ENCODE data around the gene TOMM70. TPM values are rescaled to one million over a fixed set of nuclear protein-coding genes. Genes with fewer than 3 reads are reported as not detected.

Gene TOMM70
- total RNA-seq, 2 experiments from 2014 or later = 56.2 to 57.8 TPM

DNA sequence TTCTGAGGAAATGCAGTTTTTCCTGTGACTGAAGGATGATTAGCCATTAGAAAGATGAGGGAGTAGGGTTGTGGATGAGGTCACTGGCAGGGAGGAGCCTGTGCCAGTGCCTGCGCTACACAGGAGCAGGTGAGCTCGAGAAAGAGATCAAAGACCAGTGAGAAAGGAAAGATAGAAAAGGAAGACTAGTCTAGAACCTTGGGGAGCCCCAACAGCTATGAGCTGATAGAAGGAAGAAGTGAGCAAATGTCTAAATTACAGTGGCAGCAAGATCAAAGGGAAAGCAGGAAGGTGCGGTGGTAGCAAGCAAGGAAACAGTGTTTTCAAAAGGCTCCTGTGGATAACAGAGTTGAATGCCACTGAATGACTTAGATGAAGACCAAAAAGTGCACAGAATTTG, 40.0 kb upstream of the TOMM70 start:
- CTCF ChIA-PET = interaction anchor here (1.3 kb wide), 1 partner anchor 149 kb away, joined by 4 read pairs; no protein-coding TSS in a partner anchor
- Mint-ChIP-seq H3K4me1 (ENCODE audit: low read depth) (peaks cover 8% of the 10 kb centered on the region), H3K36me3 (ENCODE audit: low read depth) (peaks cover 2% of the 10 kb centered on the region), H3K4me3 (no peak overlapping the region), H3K9me3 (peaks cover 2% of the 10 kb centered on the region), H3K27ac (no peak overlapping the region), H3K27me3 (no peaks in the 10 kb centered on the region)
- POLR2A ChIA-PET = no interaction called here
- intact Hi-C loops (cut with micrococcal nuclease) = no loop called here
- DNase-seq = peak; percentile 16
- TF ChIP-seq, protein P1, sequence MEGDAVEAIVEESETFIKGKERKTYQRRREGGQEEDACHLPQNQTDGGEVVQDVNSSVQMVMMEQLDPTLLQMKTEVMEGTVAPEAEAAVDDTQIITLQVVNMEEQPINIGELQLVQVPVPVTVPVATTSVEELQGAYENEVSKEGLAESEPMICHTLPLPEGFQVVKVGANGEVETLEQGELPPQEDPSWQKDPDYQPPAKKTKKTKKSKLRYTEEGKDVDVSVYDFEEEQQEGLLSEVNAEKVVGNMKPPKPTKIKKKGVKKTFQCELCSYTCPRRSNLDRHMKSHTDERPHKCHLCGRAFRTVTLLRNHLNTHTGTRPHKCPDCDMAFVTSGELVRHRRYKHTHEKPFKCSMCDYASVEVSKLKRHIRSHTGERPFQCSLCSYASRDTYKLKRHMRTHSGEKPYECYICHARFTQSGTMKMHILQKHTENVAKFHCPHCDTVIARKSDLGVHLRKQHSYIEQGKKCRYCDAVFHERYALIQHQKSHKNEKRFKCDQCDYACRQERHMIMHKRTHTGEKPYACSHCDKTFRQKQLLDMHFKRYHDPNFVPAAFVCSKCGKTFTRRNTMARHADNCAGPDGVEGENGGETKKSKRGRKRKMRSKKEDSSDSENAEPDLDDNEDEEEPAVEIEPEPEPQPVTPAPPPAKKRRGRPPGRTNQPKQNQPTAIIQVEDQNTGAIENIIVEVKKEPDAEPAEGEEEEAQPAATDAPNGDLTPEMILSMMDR (IDR thresholded peaks at IDR 0.05) = no peak
- peak; percentile 61 for ATAC-seq

DNA sequence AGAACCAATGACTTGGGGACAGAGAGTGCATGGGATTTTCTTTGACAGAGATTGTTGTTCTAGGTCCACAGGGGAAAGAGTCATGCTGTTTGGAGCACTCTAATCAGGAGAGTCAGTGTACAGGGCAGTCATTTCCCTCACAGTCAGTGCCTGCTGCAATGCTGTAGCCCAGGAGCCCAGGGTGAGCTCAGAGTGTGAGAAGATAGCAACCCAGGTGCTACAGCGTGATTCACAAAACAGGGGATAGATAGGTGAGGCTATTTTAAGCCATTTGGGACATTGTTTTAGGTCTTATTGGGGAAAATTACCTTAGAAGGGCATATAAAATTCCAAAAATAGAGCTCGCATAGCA, 37.7 kb upstream of the TOMM70 start:
- ATAC-seq = no peak
- no peak for DNase-seq
- Mint-ChIP-seq H3K36me3 (ENCODE audit: low read depth) (no peaks in the 10 kb centered on the region), H3K4me3 (no peak overlapping the region), H3K4me1 (ENCODE audit: low read depth) (peaks cover 8% of the 10 kb centered on the region), H3K9me3 (no peaks in the 10 kb centered on the region), H3K27ac (no peak overlapping the region), H3K27me3 (no peaks in the 10 kb centered on the region)
- intact Hi-C loops (cut with micrococcal nuclease) = no loop called here
- CTCF ChIA-PET = interaction anchor here (2.6 kb wide), 1 partner anchor 12 kb away, joined by 7 read pairs; no protein-coding TSS in a partner anchor
- TF ChIP-seq, protein P1 (IDR thresholded peaks at IDR 0.05) = no peak
- POLR2A ChIA-PET = no interaction called here

DNA sequence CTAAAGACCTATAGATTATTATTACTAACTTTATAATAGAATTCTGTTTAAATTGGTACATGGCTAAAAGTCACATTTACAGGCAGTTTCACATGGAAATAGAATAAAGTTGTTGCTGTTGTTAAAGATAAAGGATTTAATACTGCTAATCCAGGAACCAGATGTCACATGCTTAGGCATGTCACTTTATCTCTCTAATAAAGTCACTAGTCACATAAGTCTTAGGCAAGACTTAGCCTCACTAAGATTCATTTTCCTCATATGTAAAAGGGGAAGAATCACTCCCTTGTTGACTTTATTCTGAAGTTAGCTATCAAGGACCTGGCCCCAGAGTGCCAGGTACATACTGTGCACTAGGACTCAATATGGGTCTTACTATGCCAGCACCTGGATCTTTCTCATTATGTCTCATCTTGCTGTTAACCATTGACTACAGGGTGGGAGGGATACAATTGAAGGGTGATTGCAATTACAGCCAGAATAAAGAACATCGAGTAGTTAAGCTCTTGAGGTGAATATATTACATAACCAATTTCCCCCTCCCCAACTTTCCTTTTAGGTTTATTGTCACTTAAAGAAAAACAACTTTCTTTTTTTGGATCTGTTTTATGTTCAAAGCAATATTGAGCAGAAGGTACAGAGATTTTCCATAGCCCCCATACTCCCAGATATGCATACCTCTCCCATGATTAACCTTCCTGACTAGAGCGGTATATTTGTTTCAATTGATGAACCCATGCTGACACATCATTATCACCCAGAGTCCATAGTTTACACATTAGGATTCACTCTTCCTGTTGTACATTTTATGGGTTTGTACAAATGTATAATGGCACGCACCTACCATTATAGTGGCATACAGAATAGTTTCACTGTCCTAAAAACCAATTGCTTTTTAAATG, 37.1 kb upstream of the TOMM70 start:
- CTCF ChIA-PET = interaction anchor here (2.6 kb wide), 1 partner anchor 11 kb away, joined by 7 read pairs; no protein-coding TSS in a partner anchor
- no peak for ATAC-seq
- H3K4me1 Mint-ChIP-seq (ENCODE audit: low read depth) = peaks cover 8% of the 10 kb centered on the region
- POLR2A ChIA-PET = interaction anchor here (0.7 kb wide), 1 partner anchor 198 kb away, joined by 3 read pairs; no protein-coding TSS in a partner anchor
- no peaks in the 10 kb centered on the region for H3K9me3 Mint-ChIP-seq
- intact Hi-C loops (cut with micrococcal nuclease) = no loop called here
- TF ChIP-seq, protein P1 (IDR thresholded peaks at IDR 0.05) = no peak
- no peak for DNase-seq
- no peak overlapping the region for H3K27ac Mint-ChIP-seq
- H3K36me3 Mint-ChIP-seq (ENCODE audit: low read depth) = no peaks in the 10 kb centered on the region
- H3K27me3 Mint-ChIP-seq = no peaks in the 10 kb centered on the region
- H3K4me3 Mint-ChIP-seq = no peak overlapping the region

DNA sequence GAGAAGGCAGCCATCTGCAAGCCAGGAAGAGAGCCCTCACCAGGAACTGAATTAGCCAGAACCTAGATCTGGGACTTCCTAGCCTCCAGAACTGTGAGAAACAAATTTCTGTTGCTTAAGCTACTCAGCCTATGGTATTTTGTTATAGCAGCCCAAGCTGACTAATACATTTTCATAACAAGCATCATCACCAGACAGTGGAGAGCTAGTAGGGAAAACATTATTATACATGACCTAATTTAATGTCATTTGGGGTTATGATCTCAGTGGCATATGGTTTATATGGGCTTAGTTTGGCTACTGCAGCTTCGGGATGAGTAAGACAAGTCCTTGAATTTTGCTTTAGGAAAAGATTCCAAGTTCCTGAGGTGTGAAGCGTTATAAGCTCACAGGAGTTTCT, 36.1 kb upstream of the TOMM70 start:
- no peak overlapping the region for H3K4me3 Mint-ChIP-seq
- no peak overlapping the region for H3K27ac Mint-ChIP-seq
- intact Hi-C loops (cut with micrococcal nuclease) = no loop called here
- ATAC-seq = no peak
- no peaks in the 10 kb centered on the region for H3K9me3 Mint-ChIP-seq
- DNase-seq = no peak
- ChIA-PET POLR2A (no interaction called here), CTCF (interaction anchor here (0.6 to 1.0 kb wide), 3 partner anchors 25 to 323 kb away, joined by 3 read pairs; no protein-coding TSS in a partner anchor)
- TF ChIP-seq, protein P1 (IDR thresholded peaks at IDR 0.05) = no peak
- H3K4me1 Mint-ChIP-seq (ENCODE audit: low read depth) = peaks cover 8% of the 10 kb centered on the region
- H3K27me3 Mint-ChIP-seq = no peaks in the 10 kb centered on the region
- no peaks in the 10 kb centered on the region for H3K36me3 Mint-ChIP-seq (ENCODE audit: low read depth)

DNA sequence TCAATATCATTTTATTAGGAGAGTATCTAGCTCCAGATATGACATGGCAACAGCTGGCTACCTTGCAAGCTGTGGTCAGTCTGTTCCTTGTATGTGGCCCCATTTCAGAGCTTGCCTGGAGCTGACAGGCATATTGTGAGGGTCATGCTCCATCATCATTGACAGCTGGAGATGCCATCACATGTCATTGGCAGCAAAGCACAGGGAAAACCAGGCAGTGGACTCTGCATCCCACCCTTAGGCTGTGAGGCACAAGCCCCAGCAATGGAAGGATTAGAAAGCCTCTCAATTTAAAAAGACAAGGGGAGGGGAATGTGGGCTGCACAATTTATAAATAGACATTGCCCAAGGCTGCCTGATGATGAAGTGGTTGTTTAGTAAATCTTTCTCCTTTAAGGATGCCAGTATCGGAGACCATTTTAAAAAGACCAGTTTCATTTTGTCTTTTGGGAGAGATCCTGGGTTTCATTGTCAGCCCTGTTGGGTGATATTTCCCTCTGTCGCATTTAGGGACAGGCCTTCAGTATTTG, 28.4 kb upstream of the TOMM70 start:
- Mint-ChIP-seq H3K4me3 (no peak overlapping the region), H3K36me3 (ENCODE audit: low read depth) (no peaks in the 10 kb centered on the region), H3K27ac (no peak overlapping the region), H3K27me3 (no peaks in the 10 kb centered on the region), H3K4me1 (ENCODE audit: low read depth) (no peaks in the 10 kb centered on the region), H3K9me3 (no peaks in the 10 kb centered on the region)
- TF ChIP-seq, protein P1 (IDR thresholded peaks at IDR 0.05) = no peak
- ATAC-seq (no peak), DNase-seq (no peak)
- intact Hi-C loops (cut with micrococcal nuclease) = no loop called here
- ChIA-PET CTCF (no interaction called here), POLR2A (no interaction called here)

Data from activated CD8-positive, alpha-beta T cell treated with anti-CD3 and anti-CD28 coated beads for 36 hours (primary cell).